Measurements from ENCODE around the gene UNC119B.

Gene UNC119B

DNA sequence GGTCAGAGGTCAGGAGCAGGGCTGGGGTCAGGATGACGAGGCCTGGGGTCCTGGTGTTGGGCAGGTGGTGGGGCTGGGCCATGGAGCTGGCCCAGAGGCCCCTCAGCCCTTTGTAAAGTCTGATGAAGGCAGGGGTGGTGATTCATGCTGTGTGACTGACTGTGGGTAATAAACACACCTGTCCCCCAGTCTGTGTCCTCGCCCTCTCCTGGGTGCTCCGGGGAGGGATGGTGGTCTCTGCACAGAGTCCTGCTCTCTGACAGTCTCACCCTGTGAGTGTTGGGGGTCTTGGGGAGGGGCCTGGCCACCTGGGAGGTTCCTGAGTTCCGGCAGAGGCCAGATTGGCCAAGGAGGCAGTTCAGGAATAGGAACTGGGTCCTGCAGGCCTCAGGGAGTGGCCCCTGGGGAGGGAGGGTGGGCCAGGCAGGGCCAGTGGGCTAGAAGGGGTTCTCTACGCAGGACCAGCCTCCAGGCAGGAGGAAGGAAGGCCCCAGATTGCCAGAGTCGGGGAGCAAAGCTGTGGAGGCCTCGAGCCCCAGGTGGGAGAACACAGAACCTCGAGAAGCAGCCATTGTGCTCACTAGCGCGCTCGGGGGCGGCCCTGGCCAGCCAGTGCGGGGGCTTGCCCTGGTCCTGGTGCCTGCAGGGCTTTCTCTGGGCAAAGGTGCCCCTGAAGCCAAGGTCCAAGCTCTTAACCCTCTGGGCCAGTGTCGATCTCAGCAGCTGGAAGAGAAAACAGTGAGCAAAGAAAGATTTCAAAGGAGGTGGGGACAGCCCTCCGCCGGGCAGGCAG, 29.8 kb downstream of the UNC119B start:
- Histone ChIP-seq H3K36me3 (ENCODE audit: insufficient read depth, low read length) (no peaks in the 10 kb centered on the region), H2AFZ (ENCODE audit: low read length, unreplicated experiment) (no peak overlapping the region), H3K27me3 (ENCODE audit: insufficient read depth, low read length) (no peaks in the 10 kb centered on the region), H3K4me1 (ENCODE audit: control insufficient read depth, insufficient read depth, low read length, unreplicated experiment) (no peaks in the 10 kb centered on the region), H3K79me2 (ENCODE audit: control insufficient read depth, insufficient read depth, low read length, unreplicated experiment) (no peaks in the 10 kb centered on the region), H3K27ac (ENCODE audit: low read depth, low read length) (no peak overlapping the region), H3K4me3 (ENCODE audit: low read depth, low read length) (no peak overlapping the region)

DNA sequence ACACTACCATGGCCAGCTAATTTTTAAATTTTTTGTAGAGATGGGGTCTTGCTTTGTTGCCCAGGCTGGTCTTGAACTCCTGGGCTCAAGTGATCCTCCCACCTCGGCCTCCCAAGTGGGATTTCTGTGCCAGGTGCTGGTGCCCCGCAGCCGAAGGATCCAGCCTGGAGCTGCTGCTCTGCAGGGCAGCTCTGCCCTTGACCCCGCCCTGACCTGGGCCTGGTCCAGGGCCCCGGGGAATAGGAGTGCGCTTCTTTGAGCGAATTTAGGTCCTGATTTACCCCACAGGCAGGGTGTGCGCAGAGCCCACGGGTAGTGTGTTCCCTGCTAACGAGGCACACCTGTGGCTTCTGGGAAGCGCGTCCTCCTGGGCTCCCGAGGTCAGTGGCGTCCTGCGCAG, 30.6 kb downstream of the UNC119B start:
- Histone ChIP-seq H2AFZ (ENCODE audit: low read length, unreplicated experiment) (no peak overlapping the region), H3K4me3 (ENCODE audit: low read depth, low read length) (no peak overlapping the region), H3K4me1 (ENCODE audit: control insufficient read depth, insufficient read depth, low read length, unreplicated experiment) (no peaks in the 10 kb centered on the region), H3K27ac (ENCODE audit: low read depth, low read length) (no peak overlapping the region), H3K79me2 (ENCODE audit: control insufficient read depth, insufficient read depth, low read length, unreplicated experiment) (no peaks in the 10 kb centered on the region), H3K27me3 (ENCODE audit: insufficient read depth, low read length) (no peaks in the 10 kb centered on the region), H3K36me3 (ENCODE audit: insufficient read depth, low read length) (no peaks in the 10 kb centered on the region)

DNA sequence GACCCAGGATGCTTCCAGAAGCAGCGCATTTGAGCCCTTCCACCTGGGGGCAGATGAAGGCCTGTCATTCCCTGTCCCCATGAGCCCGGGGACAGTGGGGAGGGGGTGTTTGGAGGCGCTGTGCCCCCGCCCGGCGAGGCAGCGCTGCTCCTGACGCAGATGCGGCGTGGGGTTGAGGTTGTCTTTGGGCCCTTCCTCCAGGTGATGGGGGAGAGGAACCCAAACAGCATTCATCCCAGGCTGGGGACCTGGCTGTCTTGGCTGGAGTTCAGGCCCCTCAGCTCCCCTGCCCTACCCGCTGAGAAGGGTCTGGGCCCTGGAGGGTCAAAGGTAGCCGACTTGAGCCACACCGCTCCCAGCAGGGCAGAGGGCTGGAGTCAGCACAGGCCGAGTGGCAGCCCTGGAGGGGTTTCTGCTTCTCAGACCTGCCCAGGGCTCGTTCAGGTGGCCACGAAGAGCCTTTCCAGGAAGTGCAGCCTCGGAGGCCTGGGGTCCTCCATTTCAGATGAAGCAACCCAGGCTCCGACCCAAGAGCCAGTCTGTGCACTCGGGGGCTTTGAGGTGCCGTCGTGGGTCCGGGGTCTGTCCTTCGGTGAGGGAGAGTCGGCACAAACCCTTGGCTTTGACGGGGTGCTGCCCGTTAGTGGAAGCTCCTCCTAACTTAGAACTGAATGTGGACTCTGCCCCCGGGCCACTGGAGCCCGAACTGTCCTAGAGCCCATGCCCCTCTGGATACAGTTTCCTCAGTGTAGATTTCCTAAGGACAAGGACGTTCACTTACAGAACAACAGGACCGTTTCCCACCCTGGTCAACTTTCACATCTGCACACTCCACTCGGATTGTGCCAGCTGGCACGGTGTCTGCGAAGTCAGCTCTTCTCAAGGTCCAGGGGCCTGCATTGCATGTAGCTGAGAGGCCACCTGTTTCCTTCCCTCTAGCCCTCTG, 31.5 kb downstream of the UNC119B start:
- Histone ChIP-seq H2AFZ (ENCODE audit: low read length, unreplicated experiment) (no peak overlapping the region), H3K36me3 (ENCODE audit: insufficient read depth, low read length) (no peaks in the 10 kb centered on the region), H3K27ac (ENCODE audit: low read depth, low read length) (no peak overlapping the region), H3K79me2 (ENCODE audit: control insufficient read depth, insufficient read depth, low read length, unreplicated experiment) (no peaks in the 10 kb centered on the region), H3K27me3 (ENCODE audit: insufficient read depth, low read length) (no peaks in the 10 kb centered on the region), H3K4me1 (ENCODE audit: control insufficient read depth, insufficient read depth, low read length, unreplicated experiment) (no peaks in the 10 kb centered on the region), H3K4me3 (ENCODE audit: low read depth, low read length) (no peak overlapping the region)

DNA sequence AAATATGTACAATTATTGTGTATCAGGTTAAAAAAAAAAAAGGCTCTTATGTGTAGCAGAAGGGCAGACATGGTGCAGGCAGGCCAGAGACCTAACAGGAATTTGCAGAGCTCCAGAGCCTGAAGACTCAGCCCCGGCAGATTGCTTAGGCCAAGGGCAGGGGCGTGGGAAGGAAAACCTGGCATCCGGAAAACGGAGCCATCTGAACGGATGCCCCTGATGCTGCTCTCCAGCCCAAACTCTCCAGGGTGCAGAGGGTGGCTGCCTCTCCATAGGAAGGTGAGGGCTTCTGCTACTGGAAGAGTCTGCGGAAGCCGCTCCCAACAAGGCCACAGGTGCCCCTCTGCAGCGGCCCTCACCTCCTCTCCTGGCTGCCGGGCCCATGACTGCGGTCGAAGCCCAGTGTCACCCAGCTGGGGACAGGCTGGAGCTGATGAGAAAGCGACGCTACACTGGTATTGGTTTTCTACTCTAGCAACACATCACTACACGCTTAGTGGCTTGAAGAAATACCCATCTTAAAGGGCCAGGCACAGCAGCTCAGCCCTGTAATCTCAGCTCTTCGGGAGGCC, 34.8 kb downstream of the UNC119B start:
- Histone ChIP-seq H2AFZ (ENCODE audit: low read length, unreplicated experiment) (no peak overlapping the region), H3K79me2 (ENCODE audit: control insufficient read depth, insufficient read depth, low read length, unreplicated experiment) (no peaks in the 10 kb centered on the region), H3K36me3 (ENCODE audit: insufficient read depth, low read length) (no peaks in the 10 kb centered on the region), H3K4me1 (ENCODE audit: control insufficient read depth, insufficient read depth, low read length, unreplicated experiment) (no peaks in the 10 kb centered on the region), H3K27ac (ENCODE audit: low read depth, low read length) (no peak overlapping the region), H3K4me3 (ENCODE audit: low read depth, low read length) (no peak overlapping the region), H3K27me3 (ENCODE audit: insufficient read depth, low read length) (no peaks in the 10 kb centered on the region)

DNA sequence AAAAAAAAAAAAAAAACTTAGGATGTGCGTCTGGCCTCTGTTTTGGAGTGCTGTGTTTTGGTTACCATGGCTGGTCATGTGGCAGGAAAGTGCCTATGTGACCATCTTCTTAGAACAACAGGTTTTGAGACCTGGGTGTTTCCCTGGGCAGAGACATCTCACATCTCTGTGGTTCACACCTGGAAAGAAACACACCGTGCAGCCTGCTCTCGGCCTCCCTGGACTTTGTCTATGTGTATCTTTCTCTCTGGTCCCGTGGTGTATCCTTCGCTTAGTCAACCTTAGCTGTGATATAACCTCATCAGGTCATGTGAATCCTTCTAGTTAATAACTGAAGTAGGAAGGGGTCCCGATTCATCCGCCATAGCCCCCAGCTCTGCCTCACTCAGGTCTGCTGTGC, 38.0 kb downstream of the UNC119B start:
- no peaks in the 10 kb centered on the region for H3K27me3 ChIP-seq (ENCODE audit: insufficient read depth, low read length)
- no peaks in the 10 kb centered on the region for H3K36me3 ChIP-seq (ENCODE audit: insufficient read depth, low read length)
- H3K79me2 ChIP-seq (ENCODE audit: control insufficient read depth, insufficient read depth, low read length, unreplicated experiment): no peaks in the 10 kb centered on the region
- H3K4me3 ChIP-seq (ENCODE audit: low read depth, low read length): no peak overlapping the region
- no peak overlapping the region for H3K27ac ChIP-seq (ENCODE audit: low read depth, low read length)
- no peaks in the 10 kb centered on the region for H3K4me1 ChIP-seq (ENCODE audit: control insufficient read depth, insufficient read depth, low read length, unreplicated experiment)
- no peak overlapping the region for H2AFZ ChIP-seq (ENCODE audit: low read length, unreplicated experiment)

DNA sequence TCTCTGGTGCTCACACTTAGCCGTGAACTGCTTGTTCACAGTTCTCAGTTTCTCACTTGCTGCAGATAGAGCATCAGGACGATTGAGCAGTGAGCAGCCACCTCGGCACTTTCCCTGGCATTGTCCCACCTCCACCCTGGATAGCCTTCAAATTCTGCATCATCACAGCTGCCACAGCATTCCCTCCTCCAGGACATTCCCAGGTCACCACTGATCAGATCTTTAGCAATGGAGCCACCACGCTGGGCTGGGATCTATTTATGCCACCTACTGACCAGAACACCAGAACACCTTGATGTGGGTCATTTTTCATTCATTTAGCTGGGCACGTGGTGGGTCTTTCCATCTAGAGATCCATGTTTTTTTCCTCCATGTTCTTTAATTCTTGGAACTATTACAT, 39.0 kb downstream of the UNC119B start:
- H3K36me3 ChIP-seq (ENCODE audit: insufficient read depth, low read length): no peaks in the 10 kb centered on the region
- no peaks in the 10 kb centered on the region for H3K79me2 ChIP-seq (ENCODE audit: control insufficient read depth, insufficient read depth, low read length, unreplicated experiment)
- no peak overlapping the region for H3K4me3 ChIP-seq (ENCODE audit: low read depth, low read length)
- no peak overlapping the region for H3K27ac ChIP-seq (ENCODE audit: low read depth, low read length)
- no peaks in the 10 kb centered on the region for H3K4me1 ChIP-seq (ENCODE audit: control insufficient read depth, insufficient read depth, low read length, unreplicated experiment)
- H2AFZ ChIP-seq (ENCODE audit: low read length, unreplicated experiment): no peak overlapping the region
- H3K27me3 ChIP-seq (ENCODE audit: insufficient read depth, low read length): no peaks in the 10 kb centered on the region

DNA sequence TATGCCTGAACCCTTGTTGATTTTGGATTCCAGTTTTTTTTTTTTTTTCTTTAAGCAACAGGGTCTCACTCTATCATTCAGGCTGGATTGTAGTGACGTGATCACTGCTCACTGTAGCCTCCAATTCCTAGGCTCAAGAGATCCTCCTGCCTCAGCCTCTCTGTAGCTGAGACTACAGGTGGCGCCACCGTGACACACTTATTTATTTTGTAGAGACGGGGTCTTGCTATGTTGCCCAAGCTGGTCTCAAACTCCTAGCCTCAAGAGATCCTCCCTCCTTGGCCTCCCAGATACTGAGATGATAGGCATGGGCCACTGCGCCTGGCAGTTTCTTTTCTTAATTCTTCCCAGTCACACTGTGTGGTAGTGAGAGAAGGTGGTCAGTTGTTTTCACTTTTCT, 40.5 kb downstream of the UNC119B start:
- H3K4me3 ChIP-seq (ENCODE audit: low read depth, low read length): no peak overlapping the region
- no peak overlapping the region for H2AFZ ChIP-seq (ENCODE audit: low read length, unreplicated experiment)
- no peaks in the 10 kb centered on the region for H3K36me3 ChIP-seq (ENCODE audit: insufficient read depth, low read length)
- H3K4me1 ChIP-seq (ENCODE audit: control insufficient read depth, insufficient read depth, low read length, unreplicated experiment): no peaks in the 10 kb centered on the region
- H3K27ac ChIP-seq (ENCODE audit: low read depth, low read length): no peak overlapping the region
- no peaks in the 10 kb centered on the region for H3K27me3 ChIP-seq (ENCODE audit: insufficient read depth, low read length)
- H3K79me2 ChIP-seq (ENCODE audit: control insufficient read depth, insufficient read depth, low read length, unreplicated experiment): no peaks in the 10 kb centered on the region

DNA sequence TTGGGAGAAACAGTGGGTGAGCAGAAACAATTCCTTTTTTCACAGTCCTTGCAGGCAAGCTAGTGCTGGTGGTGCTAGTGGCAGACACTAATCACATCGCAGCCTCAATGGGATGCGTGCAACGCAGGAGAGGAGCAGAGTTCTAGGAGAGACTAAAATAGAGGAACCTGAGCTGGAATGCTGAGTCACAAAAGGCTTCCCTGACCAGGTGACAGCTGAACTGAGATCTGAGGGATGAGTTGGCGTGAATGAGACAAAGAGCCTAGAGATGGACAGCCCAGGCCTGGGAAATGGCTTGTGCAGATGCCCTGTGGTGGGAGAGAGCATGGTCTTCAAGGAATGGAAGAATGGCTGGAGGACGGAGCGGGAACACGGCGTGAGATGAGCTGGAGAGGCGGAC, 41.1 kb downstream of the UNC119B start:
- no peaks in the 10 kb centered on the region for H3K4me1 ChIP-seq (ENCODE audit: control insufficient read depth, insufficient read depth, low read length, unreplicated experiment)
- H3K4me3 ChIP-seq (ENCODE audit: low read depth, low read length): no peak overlapping the region
- no peak overlapping the region for H3K27ac ChIP-seq (ENCODE audit: low read depth, low read length)
- H3K36me3 ChIP-seq (ENCODE audit: insufficient read depth, low read length): no peaks in the 10 kb centered on the region
- no peaks in the 10 kb centered on the region for H3K79me2 ChIP-seq (ENCODE audit: control insufficient read depth, insufficient read depth, low read length, unreplicated experiment)
- no peaks in the 10 kb centered on the region for H3K27me3 ChIP-seq (ENCODE audit: insufficient read depth, low read length)
- H2AFZ ChIP-seq (ENCODE audit: low read length, unreplicated experiment): no peak overlapping the region

DNA sequence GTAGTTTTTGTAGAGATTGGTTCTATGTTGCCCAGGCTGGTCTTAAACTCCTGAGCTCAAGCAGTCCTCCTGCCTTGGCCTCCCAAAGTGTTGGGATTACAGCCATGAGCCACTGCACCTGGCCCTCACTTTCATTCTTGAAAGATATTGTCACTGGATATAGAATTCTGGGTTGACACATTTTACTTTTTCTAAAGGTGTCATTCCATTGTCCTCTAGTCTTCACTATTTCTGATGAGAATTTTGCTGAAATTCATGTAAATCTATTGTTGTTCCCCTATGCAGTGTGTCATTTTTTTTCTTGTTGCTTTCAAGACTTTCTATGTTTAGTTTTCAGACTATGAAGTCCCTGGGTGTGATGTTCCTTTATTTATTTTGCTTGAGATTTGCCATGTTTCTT, 44.5 kb downstream of the UNC119B start:
- H2AFZ ChIP-seq (ENCODE audit: low read length, unreplicated experiment): no peak overlapping the region
- no peak overlapping the region for H3K27ac ChIP-seq (ENCODE audit: low read depth, low read length)
- H3K27me3 ChIP-seq (ENCODE audit: insufficient read depth, low read length): no peaks in the 10 kb centered on the region
- H3K79me2 ChIP-seq (ENCODE audit: control insufficient read depth, insufficient read depth, low read length, unreplicated experiment): no peaks in the 10 kb centered on the region
- no peak overlapping the region for H3K4me3 ChIP-seq (ENCODE audit: low read depth, low read length)
- H3K36me3 ChIP-seq (ENCODE audit: insufficient read depth, low read length): no peaks in the 10 kb centered on the region
- H3K4me1 ChIP-seq (ENCODE audit: control insufficient read depth, insufficient read depth, low read length, unreplicated experiment): no peaks in the 10 kb centered on the region

DNA sequence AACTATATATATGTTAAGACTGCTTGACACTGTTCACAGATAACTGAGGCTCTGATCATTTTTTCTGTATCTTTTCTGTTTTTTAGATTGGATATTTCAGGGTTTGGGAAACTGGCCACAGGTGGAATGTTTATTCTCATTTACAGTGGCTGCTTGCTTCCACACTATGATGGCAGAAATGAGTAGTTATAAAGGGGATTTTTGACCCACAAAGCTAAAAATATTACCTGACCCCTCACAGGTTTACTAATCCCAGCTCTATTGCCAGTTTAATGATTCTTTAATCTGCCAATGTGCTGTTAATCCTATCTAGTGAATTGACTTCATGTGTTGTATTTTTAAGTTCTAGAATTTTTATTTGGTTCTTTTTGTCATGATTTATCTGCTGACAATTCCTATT, 45.0 kb downstream of the UNC119B start:
- Histone ChIP-seq H3K4me3 (ENCODE audit: low read depth, low read length) (no peak overlapping the region), H3K36me3 (ENCODE audit: insufficient read depth, low read length) (no peaks in the 10 kb centered on the region), H2AFZ (ENCODE audit: low read length, unreplicated experiment) (no peak overlapping the region), H3K27me3 (ENCODE audit: insufficient read depth, low read length) (no peaks in the 10 kb centered on the region), H3K79me2 (ENCODE audit: control insufficient read depth, insufficient read depth, low read length, unreplicated experiment) (no peaks in the 10 kb centered on the region), H3K4me1 (ENCODE audit: control insufficient read depth, insufficient read depth, low read length, unreplicated experiment) (no peaks in the 10 kb centered on the region), H3K27ac (ENCODE audit: low read depth, low read length) (no peak overlapping the region)

Data from ACC112 (cell line).